Heart right ventricle (tissue), 16 donors: ENCODE measurements around the gene CCDC154. TPM values are rescaled to one million over a fixed set of nuclear protein-coding genes. Genes with fewer than 3 reads are reported as not detected.

ENCODE experiments used
- ATAC-seq, 8 donors: fragments of 200-7000 bp; cut with Tn5 transposase; one replicate each; pipeline ENCODE4 v1.9.1; 2020; ENCODE audit warnings: mild to moderate bottlenecking in 8 of 8, moderate library complexity in 8 of 8, moderate number of reproducible peaks in 1 of 8
- DNase-seq, 2 donors: peaks; one replicate each; pipeline ENCODE4 v3.0.0-alpha.2; 2020
- H3K27ac ChIP-seq, 10 donors: fragments of 200-600 bp; sonication (generic) in 2 of 10; one replicate each; pipeline versions ENCODE4 v1.5.0 to v1.8.0; 2020 to 2022; ENCODE audit warnings: mild to moderate bottlenecking in 3 of 10
- H3K27me3 ChIP-seq, 7 donors: fragments of 200-600 bp; one replicate each; pipeline ENCODE4 v1.8.0; 2021 to 2022; ENCODE audit warnings: mild to moderate bottlenecking in 2 of 7
- H3K36me3 ChIP-seq, 9 donors: fragments of 200-600 bp; sonication (generic) in 1 of 9; one replicate each; pipeline versions ENCODE4 v1.5.0 to v1.8.0; 2020 to 2022; ENCODE audit warnings: mild to moderate bottlenecking in 2 of 9
- H3K4me1 ChIP-seq, 9 donors: fragments of 200-600 bp; sonication (generic) in 1 of 9; one replicate each; pipeline versions ENCODE4 v1.5.0 to v1.8.0; 2020 to 2022; ENCODE audit warnings: mild to moderate bottlenecking in 4 of 9
- H3K4me3 ChIP-seq, 10 donors: fragments of 200-600 bp; sonication (generic) in 2 of 10; one replicate each; pipeline versions ENCODE4 v1.5.0 to v1.8.0; 2020 to 2022; ENCODE audit warnings: mild to moderate bottlenecking in 7 of 10, moderate library complexity in 2 of 10
- H3K9me3 ChIP-seq, 11 donors: fragments of 200-600 bp in 10 of 11; sonication (generic) in 2 of 11; one replicate each; pipeline versions ENCODE4 v1.5.0 to v1.8.0; 2013 to 2022; ENCODE audit warnings: mild to moderate bottlenecking in 2 of 11, control low read depth in 1 of 11, moderate library complexity in 1 of 11
- CTCF ChIP-seq, 9 donors: fragments of 200-600 bp; sonication (generic) in 2 of 9; IDR thresholded peaks; one replicate each; pipeline versions ENCODE4 v1.5.0 to v1.8.0; 2021 to 2022; ENCODE audit warnings: antibody characterized with exemption in 9 of 9, mild to moderate bottlenecking in 5 of 9, moderate library complexity in 1 of 9
- WGBS, 2 donors: extraction: QIAGEN DNeasy Blood & Tissue Kit; methylation state at CpG; one replicate each; pipeline ENCODE4 v1.1.7; 2013; ENCODE audit warnings: inconsistent platforms in 1 of 2; 5-methylcytosine and 5-hydroxymethylcytosine counted together
- intact Hi-C, 10 donors: fragments of 100-400 bp; cut with DNase I; formaldehyde crosslinking; loops; one replicate each; pipeline versions ENCODE4 v1.11.1 to v1.14.2; 2022
- polyA plus RNA-seq, 2 donors: library from polyadenylated mRNA; stranded (reverse); fragments of 200-250 nt; gene quantifications; one replicate each; pipeline ENCODE4 v1.2.3, GENCODE V29; 2013
- total RNA-seq, 10 donors: library from RNA; stranded (reverse); fragmentation: NEBNext Ultra II Directional in 3 of 10; extraction: Animal tissue kit (Norgen Biotek cat#: 25700) in 3 of 10; gene quantifications; one replicate each; pipeline versions ENCODE4 v1.2.1 to v1.2.4, GENCODE V29; 2021 to 2023
- donor health status: Arrhythmogenic right ventricular cardiomyopathy.
- donor health status: ischemic (EF 13 %, LVEDD 7.1; RV severe dilation, severe dysfunction).
- donor health status: healthy with polysubstance abuse.
- donor health status: DM: no; HTN: yes; CAD: no.
- donor health status: DM: no; HTN: no; CAD: no.
- donor health status: ischemic (EF 25% LVEDD 6.9; RV normal size, moderate dysfunction).
- donor health status: ischemic (EF 25% LVEDD 5.7; RV mildly dilated, moderate dysfunction).
- donor health status: healthy.
- donor health status: DM: yes; HTN: yes; CAD: no.
- donor health status: Ischemic cardiomyopathy.
- donor health status: ischemic (EF 35%, LVEDD 5.7; RV mildly dilated, moderate dysfunction).
- donor health status: nonischemic (EF 11% LVEDD 7.7; RV severe dilation, severe dysfunction).
- donor health status: DM: yes; HTN: yes; CAD: no.
- donor health status: PGD.
- donor health status: ischemic (EF 29% LVEDD 5.4; RV normal size, mild dysfunction).
- donor health status: nonischemic (EF 23%, LVEDD 6.1; RV moderate dilation, normal function).

The CCDC154 gene
- total and polyA plus RNA-seq, 12 donors: 0.17 to 5.9 (median 0.75) TPM

GRCh38 chr16:1449201-1449788 is 4.9 kb upstream of the CCDC154 start:
- TF ChIP-seq CTCF (IDR thresholded peaks at IDR 0.05): no peak
- intact Hi-C loops: no loop called here
- Histone ChIP-seq H3K27ac (no peak overlapping the region), H3K36me3 (peaks cover 0 to 92% (median 47%) of the 10 kb centered on the region in 9 donors), H3K4me1 (no peaks in the 10 kb centered on the region), H3K9me3 (no peaks in the 10 kb centered on the region), H3K27me3 (no peaks in the 10 kb centered on the region), H3K4me3 (no peak overlapping the region)
- DNase-seq (no peak), ATAC-seq (no peak)
- 95 to 96% methylated on average over 25 of the region's 25 CpGs for WGBS, 2 donors

- ATAC-seq: no peak
Measured at GRCh38 chr16:1448536-1449116, 4.3 kb upstream of the CCDC154 start.

GRCh38 chr16:1447965-1448364 is 3.6 kb upstream of the CCDC154 start:
- Histone ChIP-seq H3K27me3 (no peaks in the 10 kb centered on the region), H3K4me1 (no peaks in the 10 kb centered on the region), H3K9me3 (no peaks in the 10 kb centered on the region), H3K27ac (no peak overlapping the region), H3K36me3 (peaks cover 0 to 79% (median 33%) of the 10 kb centered on the region in 9 donors), H3K4me3 (no peak overlapping the region)
- TF ChIP-seq CTCF (IDR thresholded peaks at IDR 0.05): no peak
- DNase-seq (no peak), ATAC-seq (no peak)
- 93 to 95% methylated on average over 11 of the region's 11 CpGs for WGBS, 2 donors
- intact Hi-C loops: no loop called here

More at GRCh38 chr16:1448536-1449116, 4.3 kb upstream of the CCDC154 start:
- H3K27me3 ChIP-seq: no peaks in the 10 kb centered on the region
- 95 to 98% methylated on average over 30 of the region's 30 CpGs for WGBS, 2 donors
- no peak for DNase-seq
- H3K9me3 ChIP-seq: no peaks in the 10 kb centered on the region
- intact Hi-C loops: no loop called here
- no peak for TF ChIP-seq CTCF (IDR thresholded peaks at IDR 0.05)
- no peak overlapping the region for H3K27ac ChIP-seq
- no peak overlapping the region for H3K4me3 ChIP-seq
- no peaks in the 10 kb centered on the region for H3K4me1 ChIP-seq
- peaks cover 0 to 85% (median 40%) of the 10 kb centered on the region in 9 donors for H3K36me3 ChIP-seq

GRCh38 chr16:1446296-1447080 is 2.1 kb upstream of the CCDC154 start:
- ATAC-seq: peak in 1 of 8 donors; percentile 5

More at GRCh38 chr16:1446296-1447080, 2.1 kb upstream of the CCDC154 start:
- intact Hi-C loops: no loop called here
- no peaks in the 10 kb centered on the region for H3K9me3 ChIP-seq
- H3K4me1 ChIP-seq: no peaks in the 10 kb centered on the region
- H3K36me3 ChIP-seq: peaks cover 0 to 64% (median 22%) of the 10 kb centered on the region in 9 donors
- no peak for DNase-seq
- WGBS, 2 donors: 92 to 93% methylated on average over 41 of the region's 41 CpGs
- no peak for TF ChIP-seq CTCF (IDR thresholded peaks at IDR 0.05)
- H3K27me3 ChIP-seq: no peaks in the 10 kb centered on the region
- H3K27ac ChIP-seq: no peak overlapping the region
- no peak overlapping the region for H3K4me3 ChIP-seq
